HFFc6 (cell line): Measurements from ENCODE around the gene MEF2A. TPM values are rescaled to one million over a fixed set of nuclear protein-coding genes. Genes with fewer than 3 reads are reported as not detected.
A peak's percentile ranks its signal among the peaks of the same experiment; 100 is the strongest.

Source experiments
- DNase-seq: peaks from one replicate; pipeline ENCODE4 v3.0.0-alpha.2; 2018
- H3K27ac Mint-ChIP-seq: 2 replicates; pipeline ENCODE4 v1.8.0; 2020; ENCODE audit warnings: mild to moderate bottlenecking, mixed read lengths
- H3K27me3 Mint-ChIP-seq: 2 replicates; pipeline ENCODE4 v1.8.0; 2021; ENCODE audit warnings: mild to moderate bottlenecking, moderate library complexity, mixed read lengths; ENCODE audit not compliant: insufficient read depth
- H3K36me3 Mint-ChIP-seq: 2 replicates; pipeline ENCODE4 v1.8.0; 2021; ENCODE audit warnings: low read depth, mixed read lengths
- H3K4me1 Mint-ChIP-seq: 2 replicates; pipeline ENCODE4 v1.8.0; 2020; ENCODE audit warnings: low read depth, mixed read lengths
- H3K4me3 Mint-ChIP-seq: 2 replicates; pipeline ENCODE4 v1.8.0; 2020; ENCODE audit warnings: mild to moderate bottlenecking, moderate library complexity, mixed read lengths
- H3K9me3 Mint-ChIP-seq: 2 replicates; pipeline ENCODE4 v1.8.0; 2020; ENCODE audit warnings: mild to moderate bottlenecking, mixed read lengths
- CTCF ChIP-seq: fragments of 200-600 bp; sonication (generic); IDR thresholded peaks from 2 replicates; pipeline ENCODE4 v1.5.0; 2021; ENCODE audit warnings: antibody characterized with exemption, mild to moderate bottlenecking
- total RNA-seq, 6 experiments: library from RNA; stranded (reverse); fragmentation: NEBNext Ultra II Directional; extraction: Animal tissue kit (Norgen Biotek cat#: 25700); gene quantifications; 2 replicates in 1 of 6; 3 replicates in 5 of 6; pipeline ENCODE4 v1.2.3, GENCODE V29; 2021

MEF2A gene
- total RNA-seq, 6 experiments from 2014 or later: 22.8 to 25.8 (median 24.0) TPM

GRCh38 chr15:99562238-99562637 lies 3.5 kb upstream of the MEF2A start:
- no peak for DNase-seq
- TF ChIP-seq CTCF: no peak
- Mint-ChIP-seq H3K36me3 (peaks cover 4% of the 10 kb centered on the region; the same call in 1 of the 2 replicates), H3K27ac (no peak overlapping the region), H3K27me3 (peaks cover 16% of the 10 kb centered on the region; the same call in 1 of the 2 replicates), H3K4me3 (no peak overlapping the region), H3K4me1 (peaks cover 24% of the 10 kb centered on the region), H3K9me3 (no peaks in the 10 kb centered on the region)

GRCh38 chr15:99564221-99565048 lies 1.3 kb upstream of the MEF2A start:
- no peak for DNase-seq
- Mint-ChIP-seq H3K27ac (0 out of 2 replicates have a peak overlapping the region, but pooled peaks have one; percentile 4), H3K9me3 (no peaks in the 10 kb centered on the region), H3K4me1 (peaks cover 32% of the 10 kb centered on the region), H3K4me3 (peak overlapping the region; percentile 30), H3K36me3 (peaks cover 4% of the 10 kb centered on the region; the same call in 1 of the 2 replicates), H3K27me3 (peaks cover 16% of the 10 kb centered on the region; the same call in 1 of the 2 replicates)
- no peak for TF ChIP-seq CTCF

GRCh38 chr15:99565049-99565298 lies 810 bp upstream of the MEF2A start:
- peaks cover 4% of the 10 kb centered on the region; the same call in 1 of the 2 replicates for H3K36me3 Mint-ChIP-seq
- no peak for TF ChIP-seq CTCF
- H3K4me1 Mint-ChIP-seq: peaks cover 32% of the 10 kb centered on the region
- no peak for DNase-seq
- H3K27ac Mint-ChIP-seq: no peak overlapping the region
- H3K27me3 Mint-ChIP-seq: peaks cover 16% of the 10 kb centered on the region; the same call in 1 of the 2 replicates
- H3K9me3 Mint-ChIP-seq: no peaks in the 10 kb centered on the region
- 0 out of 2 replicates have a peak overlapping the region, but pooled peaks have one; percentile 30 for H3K4me3 Mint-ChIP-seq

GRCh38 chr15:99566157-99566897 lies 543 bp downstream of the MEF2A start:
- DNase-seq: no peak
- Mint-ChIP-seq H3K4me3 (peak overlapping the region; percentile 100), H3K27me3 (peaks cover 10% of the 10 kb centered on the region; the same call in 1 of the 2 replicates), H3K4me1 (peaks cover 32% of the 10 kb centered on the region), H3K27ac (peak overlapping the region; percentile 88), H3K9me3 (no peaks in the 10 kb centered on the region), H3K36me3 (peaks cover 4% of the 10 kb centered on the region; the same call in 1 of the 2 replicates)
- no peak for TF ChIP-seq CTCF

- Mint-ChIP-seq H3K9me3 (no peaks in the 10 kb centered on the region), H3K36me3 (peaks cover 4% of the 10 kb centered on the region; the same call in 1 of the 2 replicates), H3K27ac (peak overlapping the region; percentile 34), H3K4me1 (peaks cover 42% of the 10 kb centered on the region), H3K4me3 (peak overlapping the region; percentile 36), H3K27me3 (no peaks in the 10 kb centered on the region; the same call in 1 of the 2 replicates)
- no peak for TF ChIP-seq CTCF
- DNase-seq: no peak
Observed at GRCh38 chr15:99568625-99569352, 3.0 kb downstream of the MEF2A start.
